Measurements from ENCODE around the gene RAG2. TPM values are rescaled to one million over a fixed set of nuclear protein-coding genes. Genes with fewer than 3 reads are reported as not detected.
"Not testable (repeated sequence)": the region's sequence is repeated elsewhere in the genome, so short reads cannot be mapped to it uniquely, and the experiment has no call there.

RAG2 gene
- total and polyA plus RNA-seq, 9 donors = 0.09 to 0.53 (median 0.27) TPM; not detected in 3

- Histone ChIP-seq H3K9me3 (replicated peaks; ENCODE audit: control insufficient read depth, low read depth, low read length) (no peaks in the 10 kb centered on the region), H3K27ac (ENCODE audit: low read length) (no peak overlapping the region), H3K4me1 (ENCODE audit: control insufficient read depth, insufficient read depth, low read length) (no peaks in the 10 kb centered on the region), H3K27me3 (ENCODE audit: control insufficient read depth, insufficient read depth, low read length) (no peaks in the 10 kb centered on the region), H3K36me3 (ENCODE audit: control insufficient read depth, insufficient read depth, low read length) (no peaks in the 10 kb centered on the region), H3K4me3 (ENCODE audit: low read length) (no peak overlapping the region)
- no peak for DNase-seq
Measured at GRCh38 chr11:36557991-36558390, 40.0 kb downstream of the RAG2 start.

GRCh38 chr11:36557390-36557789 lies 40.6 kb downstream of the RAG2 start:
- WGBS (ENCODE audit: insufficient coverage) = no CpG with 5 or more reads among the region's 17 CpGs
- H3K4me1 ChIP-seq (ENCODE audit: control insufficient read depth, insufficient read depth, low read length); H3K27me3 ChIP-seq (ENCODE audit: control insufficient read depth, insufficient read depth, low read length); H3K36me3 ChIP-seq (ENCODE audit: control insufficient read depth, insufficient read depth, low read length); DNase-seq; H3K4me3 ChIP-seq (ENCODE audit: low read length); H3K27ac ChIP-seq (ENCODE audit: low read length); H3K9me3 ChIP-seq (replicated peaks; ENCODE audit: control insufficient read depth, low read depth, low read length): not testable (repeated sequence)

GRCh38 chr11:36550385-36551115 lies 47.5 kb downstream of the RAG2 start:
- no peaks in the 10 kb centered on the region for H3K4me1 ChIP-seq (ENCODE audit: control insufficient read depth, insufficient read depth, low read length)
- no CpG with 5 or more reads among the region's 1 CpG for WGBS (ENCODE audit: insufficient coverage)
- no peaks in the 10 kb centered on the region for H3K36me3 ChIP-seq (ENCODE audit: control insufficient read depth, insufficient read depth, low read length)
- H3K9me3 ChIP-seq (replicated peaks; ENCODE audit: control insufficient read depth, low read depth, low read length) = no peaks in the 10 kb centered on the region
- no peak overlapping the region for H3K4me3 ChIP-seq (ENCODE audit: low read length)
- no peaks in the 10 kb centered on the region for H3K27me3 ChIP-seq (ENCODE audit: control insufficient read depth, insufficient read depth, low read length)
- no peak for DNase-seq
- no peak overlapping the region for H3K27ac ChIP-seq (ENCODE audit: low read length)

Other genes with a start within 250 kb of the RAG2 start
- gene TRAF6, start 88.0 kb downstream of the RAG2 start, total RNA-seq = 14.9 TPM
- 10 to 100 TPM; 13.4 to 19.8 (median 16.7) TPM for gene TRAF6, start 88.0 kb downstream of the RAG2 start, polyA plus RNA-seq (ENCODE audit: insufficient read depth in 1 of 8, insufficient read length in 8 of 8, low replicate concordance in 1 of 8)
- 5.8 TPM for gene RAG1, start 30.2 kb downstream of the RAG2 start, total RNA-seq
- gene RAG1, start 30.2 kb downstream of the RAG2 start, polyA plus RNA-seq (ENCODE audit: insufficient read depth in 1 of 8, insufficient read length in 8 of 8, low replicate concordance in 1 of 8) = 10 to 100 TPM in 1 of 8 donors, 1 to 10 TPM in 7; 6.2 to 12.4 (median 8.7) TPM
- gene IFTAP, start 3.7 kb downstream of the RAG2 start, total RNA-seq = 54.5 TPM
- gene IFTAP, start 3.7 kb downstream of the RAG2 start, polyA plus RNA-seq (ENCODE audit: insufficient read depth in 1 of 8, insufficient read length in 8 of 8, low replicate concordance in 1 of 8) = 10 to 100 TPM; 40.3 to 57.4 (median 41.9) TPM